Measurements from ENCODE around the gene PLPP7.

GRCh38 chr9:131298341-131298740 lies 8.8 kb downstream of the PLPP7 start:
- TF ChIP-seq CTCF (conservative IDR thresholded peaks at IDR 0.05) (no peak), ZFX (IDR thresholded peaks at IDR 0.05) (no peak)

All from C4-2B (cell line).